K562 (cell line): ENCODE results near the gene SYNGR4. TPM values are rescaled to one million over a fixed set of nuclear protein-coding genes. Genes with fewer than 3 reads are reported as not detected.

Source experiments
- ATF2 ChIP-seq: sonication (generic); formaldehyde crosslinking; IDR thresholded peaks from 2 replicates; pipeline ENCODE4 v1.8.1; 2022; ENCODE audit warnings: missing genetic modification reagents
- BCL6 ChIP-seq: fragments of 250-450 bp; sonication (Bioruptor Pico); IDR thresholded peaks from 2 replicates; pipeline ENCODE4 v1.4.0; 2020
- CBFA2T3 ChIP-seq: fragments of 450-650 bp; IDR thresholded peaks from 2 replicates; pipeline ENCODE4 v1.6.1; 2017
- E2F1 ChIP-seq: sonication (generic); formaldehyde crosslinking; IDR thresholded peaks from 2 replicates; pipeline ENCODE4 v1.8.1; 2023; ENCODE audit warnings: mild to moderate bottlenecking, missing genetic modification reagents, moderate library complexity
- FOSL1 ChIP-seq: fragments of 200-800 bp; sonication (Bioruptor generic); conservative IDR thresholded peaks from 2 replicates; pipeline ENCODE4 v1.6.1; 2016; ENCODE audit warnings: missing genetic modification characterization, missing compliant biosample characterization
- FOXP4 ChIP-seq: sonication (generic); formaldehyde crosslinking; IDR thresholded peaks from 2 replicates; pipeline ENCODE4 v1.8.0; 2022; ENCODE audit warnings: mild to moderate bottlenecking, missing genetic modification reagents, borderline replicate concordance
- GABPA ChIP-seq: fragments of 200-800 bp; sonication (Bioruptor generic); conservative IDR thresholded peaks from 2 replicates; pipeline ENCODE4 v1.6.1; 2016; ENCODE audit warnings: low read depth, missing genetic modification characterization, missing compliant biosample characterization
- IRF2 ChIP-seq: sonication (generic); formaldehyde crosslinking; IDR thresholded peaks from 2 replicates; pipeline ENCODE4 v1.8.1; 2022; ENCODE audit warnings: mild to moderate bottlenecking, missing genetic modification reagents
- MAFG ChIP-seq: fragments of 450-650 bp; conservative IDR thresholded peaks from 2 replicates; pipeline ENCODE4 v1.6.1; 2016; ENCODE audit warnings: missing genetic modification characterization, missing compliant biosample characterization
- MYC ChIP-seq, 2 experiments: fragments of 250-450 bp in 1 of 2; sonication (Bioruptor Pico) in 1 of 2; IDR thresholded peaks; 2 replicates each; pipeline versions ENCODE4 v1.5.1 to v1.6.1; 2012 to 2021; ENCODE audit warnings: low read depth in 2 of 2, borderline replicate concordance in 1 of 2, improper control_type of control experiment in 1 of 2, low read length in 1 of 2, mild to moderate bottlenecking in 1 of 2, moderate library complexity in 1 of 2
- NR2F6 ChIP-seq: fragments of 450-650 bp; formaldehyde crosslinking; IDR thresholded peaks from 2 replicates; pipeline ENCODE4 v1.4.0; 2020; ENCODE audit warnings: mild to moderate bottlenecking
- PHF21A ChIP-seq: fragments of 450-650 bp; IDR thresholded peaks from 2 replicates; pipeline ENCODE4 v1.6.1; 2017; ENCODE audit warnings: low read depth, borderline replicate concordance
- PHTF2 ChIP-seq: fragments of 250-450 bp; sonication (Bioruptor Pico); IDR thresholded peaks from 2 replicates; pipeline ENCODE4 v1.5.0; 2021; ENCODE audit warnings: mild to moderate bottlenecking
- PRMT5 ChIP-seq: sonication (generic); formaldehyde crosslinking; IDR thresholded peaks from 2 replicates; pipeline ENCODE4 v1.5.0; 2020; ENCODE audit warnings: missing genetic modification reagents
- SMARCC2 ChIP-seq: fragments of 450-650 bp; IDR thresholded peaks from 2 replicates; pipeline ENCODE4 v1.6.1; 2017; ENCODE audit warnings: antibody characterized with exemption, moderate library complexity, mild to moderate bottlenecking, low read depth
- SNAPC5 ChIP-seq: fragments of 250-450 bp; sonication (Bioruptor Pico); IDR thresholded peaks from 2 replicates; pipeline ENCODE4 v1.8.0; 2021; ENCODE audit warnings: moderate library complexity, mild to moderate bottlenecking, inconsistent platforms
- TAF15 ChIP-seq: fragments of 200-400 bp; formaldehyde crosslinking; IDR thresholded peaks from 2 replicates; pipeline ENCODE4 v1.6.1; 2017; ENCODE audit warnings: mild to moderate bottlenecking, low read depth, low read length, moderate library complexity
- TBP ChIP-seq: optimal IDR thresholded peaks from 2 replicates; pipeline ENCODE3; 2011; ENCODE audit warnings: low read depth, low read length, improper control_type of control experiment
- TEAD1 ChIP-seq, 2 experiments: fragments of 450-650 bp in 1 of 2; sonication (generic) in 1 of 2; formaldehyde crosslinking; IDR thresholded peaks; 2 replicates each; pipeline versions ENCODE4 v1.4.0 to v1.8.0; 2020 to 2022; ENCODE audit warnings: mild to moderate bottlenecking in 2 of 2, missing genetic modification reagents in 1 of 2
- ZBTB17 ChIP-seq: fragments of 450-650 bp; formaldehyde crosslinking; IDR thresholded peaks from 2 replicates; pipeline ENCODE4 v1.4.0; 2020; ENCODE audit warnings: mild to moderate bottlenecking
- ZC3H11A ChIP-seq: IDR thresholded peaks from 2 replicates; pipeline ENCODE4 v1.6.1; 2012; ENCODE audit warnings: low read depth, low read length, improper control_type of control experiment
- ZFX ChIP-seq: sonication (generic); formaldehyde crosslinking; IDR thresholded peaks from 2 replicates; pipeline ENCODE4 v1.8.0; 2022; ENCODE audit warnings: mild to moderate bottlenecking, missing genetic modification reagents, moderate library complexity
- ZNF699 ChIP-seq: fragments of 250-450 bp; sonication (Bioruptor Pico); IDR thresholded peaks from 2 replicates; pipeline ENCODE4 v1.8.0; 2021; ENCODE audit warnings: mild to moderate bottlenecking, moderate library complexity; ENCODE audit not compliant: insufficient replicate concordance
- ZNF717 ChIP-seq: fragments of 250-450 bp; sonication (Bioruptor Pico); IDR thresholded peaks from 2 replicates; pipeline ENCODE4 v1.5.0; 2021
- ZNF740 ChIP-seq, 3 experiments: fragments of 200-800 bp in 1 of 3; sonication (Bioruptor generic) in 1 of 3; sonication (generic) in 1 of 3; formaldehyde crosslinking in 1 of 3; IDR thresholded peaks; 2 replicates each; pipeline versions ENCODE4 v1.6.1 to v1.8.0; 2016 to 2022; ENCODE audit warnings: mild to moderate bottlenecking in 2 of 3, missing compliant biosample characterization in 2 of 3, missing genetic modification characterization in 2 of 3, missing genetic modification reagents in 1 of 3
- polyA plus RNA-seq, 8 experiments: library from polyadenylated mRNA; depleted of rRNA in 4 of 8; stranded (reverse) in 5 of 8; unstranded in 3 of 8; fragments of >200 nt; fragmentation: Nextera tagmentation in 2 of 8; fragmentation: Illumina TruSeq in 1 of 8; extraction: Ambion mirVana in 2 of 8; extraction: Trizol in 1 of 8; gene quantifications; 2 replicates each; pipeline versions ENCODE4 v1.2.1 to v1.2.3, GENCODE V29; 2011 to 2014; ENCODE audit warnings: inconsistent platforms in 1 of 8, missing spikeins in 1 of 8
- total RNA-seq, 7 experiments: library from RNA; depleted of rRNA in 6 of 7; stranded (reverse); fragments of >200 nt in 6 of 7; fragmentation: Illumina TruSeq in 2 of 7; extraction: Trizol in 2 of 7; gene quantifications; 2 replicates each; pipeline versions ENCODE4 v1.2.1 to v1.2.3, GENCODE V29; 2011 to 2021; ENCODE audit warnings: low replicate concordance in 1 of 7

The SYNGR4 gene
- total and polyA plus RNA-seq, 9 of the 15 experiments (the other 6 are each of a cell fraction or from before 2014, with no cell fraction given): 0.07 to 0.14 TPM; not detected in 7

- TF ChIP-seq TEAD1 (CRISPR knock-in tag; IDR thresholded peaks at IDR 0.05) (no peak), ZFX (CRISPR knock-in tag) (no peak), PHF21A (no peak), ZC3H11A (no peak), TBP (peak; percentile 24), FOXP4 (CRISPR knock-in tag) (no peak), IRF2 (CRISPR knock-in tag) (no peak), BCL6 (CRISPR knock-in tag) (no peak), ZNF699 (CRISPR knock-in tag) (no peak), ATF2 (CRISPR knock-in tag) (no peak), PHTF2 (no peak), NR2F6 (CRISPR knock-in tag) (no peak), E2F1 (no peak), SNAPC5 (CRISPR knock-in tag) (no peak), MAFG (no peak), ZNF740 (CRISPR knock-in tag; IDR thresholded peaks at IDR 0.05) (no peak), ZNF740 (tag; IDR thresholded peaks at IDR 0.05) (no peak), MYC (IDR thresholded peaks at IDR 0.05; ENCODE audit: low read depth, low read length) (no peak), MYC (CRISPR knock-in tag; IDR thresholded peaks at IDR 0.05; ENCODE audit: borderline replicate concordance, low read depth) (no peak), GABPA (tag) (no peak), ZBTB17 (CRISPR knock-in tag) (no peak), TAF15 (no peak), CBFA2T3 (no peak), PRMT5 (CRISPR knock-in tag) (no peak), ZNF717 (no peak), SMARCC2 (no peak), FOSL1 (tag) (no peak)
Measured at GRCh38 chr19:48351341-48351752, 12.8 kb upstream of the SYNGR4 start (continued).
